BJ (cell line): ENCODE measurements around the gene ZNF540. TPM values are rescaled to one million over a fixed set of nuclear protein-coding genes. Genes with fewer than 3 reads are reported as not detected.

ENCODE experiments used
- CTCF ChIA-PET: fragments of 350-600 bp; formaldehyde crosslinking; extraction: SDS; loops from one replicate; lab custom pipeline; 2021; ENCODE audit warnings: antibody characterized with exemption, inconsistent platforms; lab: Yijun Ruan, JAX
- POLR2A ChIA-PET: fragments of 300-600 bp; sonication (Branson Sonifier 250); formaldehyde crosslinking; extraction: SDS; loops from one replicate; lab custom pipeline; 2021; ENCODE audit warnings: antibody characterized with exemption; lab: Charles Lee
- DNase-seq: peaks from one replicate; pipeline ENCODE4 v3.0.0-alpha.2; 2011; ENCODE audit warnings: low read depth
- H3K27me3 ChIP-seq: 2 replicates; pipeline ENCODE4 v1.6.0; 2011; ENCODE audit warnings: low read length; ENCODE audit not compliant: control insufficient read depth, insufficient read depth
- H3K36me3 ChIP-seq: 2 replicates; pipeline ENCODE4 v1.5.1; 2011; ENCODE audit warnings: low read length; ENCODE audit not compliant: control insufficient read depth, insufficient read depth
- H3K4me3 ChIP-seq: 2 replicates; pipeline ENCODE4 v1.5.1; 2011; ENCODE audit warnings: low read depth, mild to moderate bottlenecking, control low read depth, low read length
- CTCF ChIP-seq: IDR thresholded peaks from 2 replicates; pipeline ENCODE4 v1.5.1; 2011; ENCODE audit warnings: low read depth, mild to moderate bottlenecking, control low read depth, inconsistent platforms, low read length, moderate library complexity; ENCODE audit not compliant: insufficient read depth
- polyA minus RNA-seq: library from RNA; depleted of rRNA, polyadenylated mRNA; stranded (reverse); fragments of >200 nt; gene quantifications from 2 replicates; pipeline ENCODE4 v1.2.3, GENCODE V29; 2011; rRNA and poly(A)+ RNA removed
- polyA plus RNA-seq: library from polyadenylated mRNA; depleted of rRNA; stranded (reverse); fragments of >200 nt; gene quantifications from 2 replicates; pipeline ENCODE4 v1.2.3, GENCODE V29; 2011; rRNA removed

ZNF540 gene
- polyA plus RNA-seq (0.58 and 0.65 TPM in 2 replicates), polyA minus RNA-seq (0.43 TPM in 1 of 2 replicates, not detected in the other)

GRCh38 chr19:37594304-37594981 is at the start of gene ZNF540, which contains the start of gene ZNF571:
ZNF540 (plus strand) TSS chr19:37594876; CDS start chr19:37598448, 3,572 bp downstream.
ZNF571 (minus strand) TSS chr19:37594792; CDS start chr19:37586676, 8,116 bp downstream.
- CTCF ChIA-PET, result interaction anchor here (0.9 to 1.7 kb wide), 2 partner anchors 11 to 224 kb away, joined by 3 to 4 read pairs; partner anchors contain the start of gene ZNF527
- DNase-seq, result peak; percentile 67
- Histone ChIP-seq H3K27me3 (no peaks in the 10 kb centered on the region), H3K4me3 (peak within 1 kb of the TSS; percentile 89), H3K36me3 (no peaks in the 10 kb centered on the region)
- TF ChIP-seq CTCF, result no peak
- POLR2A ChIA-PET, result no interaction called here

GRCh38 chr19:37551129-37551993 is 43.3 kb upstream of the ZNF540 start:
- TF ChIP-seq CTCF, result peak; percentile 60
- Histone ChIP-seq H3K36me3 (no peaks in the 10 kb centered on the region), H3K27me3 (no peaks in the 10 kb centered on the region), H3K4me3 (peak overlapping the region; percentile 47)
- ChIA-PET CTCF (no interaction called here), POLR2A (no interaction called here)
- peak; percentile 3 for DNase-seq

GRCh38 chr19:37563518-37563917 is 31.2 kb upstream of the ZNF540 start:
- H3K36me3 ChIP-seq, result no peaks in the 10 kb centered on the region
- no peak for DNase-seq
- H3K4me3 ChIP-seq, result no peak overlapping the region
- H3K27me3 ChIP-seq, result no peaks in the 10 kb centered on the region
- ChIA-PET CTCF (no interaction called here), POLR2A (no interaction called here)
- no peak for TF ChIP-seq CTCF

GRCh38 chr19:37564624-37565369 is 29.9 kb upstream of the ZNF540 start:
- Histone ChIP-seq H3K27me3 (no peaks in the 10 kb centered on the region), H3K36me3 (no peaks in the 10 kb centered on the region), H3K4me3 (no peak overlapping the region)
- no peak for TF ChIP-seq CTCF
- ChIA-PET POLR2A (no interaction called here), CTCF (no interaction called here)
- no peak for DNase-seq

- DNase-seq, result no peak
- POLR2A ChIA-PET, result no interaction called here
These were observed 29.4 kb upstream of the ZNF540 start for GRCh38 chr19:37565370-37565669.

More at GRCh38 chr19:37565370-37565669, 29.4 kb upstream of the ZNF540 start:
- CTCF ChIA-PET, result no interaction called here
- Histone ChIP-seq H3K27me3 (no peaks in the 10 kb centered on the region), H3K4me3 (no peak overlapping the region), H3K36me3 (no peaks in the 10 kb centered on the region)
- no peak for TF ChIP-seq CTCF
